GM21360 (cell line): ENCODE results near the gene POU5F1.

ENCODE experiments used
- ATAC-seq: cut with Tn5 transposase; IDR thresholded peaks from one replicate; pipeline ENCODE4 v1.9.1; 2021; ENCODE audit warnings: mild to moderate bottlenecking, moderate library complexity; ENCODE audit not compliant: unreplicated experiment

POU5F1 gene

DNA sequence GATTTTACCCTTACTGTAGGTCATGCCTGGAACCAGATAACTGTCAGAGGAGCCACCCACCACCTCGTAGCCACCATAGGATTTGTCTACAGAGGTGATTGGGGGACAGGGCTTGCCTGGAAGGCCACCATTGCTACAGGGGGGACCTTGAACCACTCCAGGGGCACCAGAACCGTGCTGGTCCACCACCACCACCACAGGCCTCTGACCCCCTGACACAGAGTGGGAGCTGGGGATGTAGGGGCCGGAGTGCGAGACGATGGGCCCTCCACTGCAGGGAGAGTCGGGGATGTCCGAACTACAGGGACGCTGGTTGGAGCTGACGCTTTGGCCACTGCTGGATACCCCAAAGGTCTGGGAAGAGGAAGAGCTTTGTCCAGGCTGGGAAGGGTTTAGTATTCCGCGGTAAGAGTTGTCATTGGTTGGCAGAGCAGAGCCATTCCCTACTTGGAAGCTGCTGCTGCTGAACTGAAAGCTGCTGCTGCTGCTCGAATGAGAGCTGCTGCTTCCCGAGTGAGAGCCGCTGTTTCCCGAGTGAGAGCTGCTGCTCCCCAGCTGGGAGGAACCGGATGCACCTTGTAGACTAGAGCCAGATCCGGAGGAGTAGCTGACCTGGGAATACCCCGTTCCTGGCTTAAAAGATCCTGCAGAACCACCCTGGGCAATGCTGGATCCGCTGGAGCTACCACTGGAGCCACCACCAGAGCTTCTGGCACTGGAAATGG is 53.7 kb downstream of the POU5F1 start:
- ATAC-seq, result no peak

DNA sequence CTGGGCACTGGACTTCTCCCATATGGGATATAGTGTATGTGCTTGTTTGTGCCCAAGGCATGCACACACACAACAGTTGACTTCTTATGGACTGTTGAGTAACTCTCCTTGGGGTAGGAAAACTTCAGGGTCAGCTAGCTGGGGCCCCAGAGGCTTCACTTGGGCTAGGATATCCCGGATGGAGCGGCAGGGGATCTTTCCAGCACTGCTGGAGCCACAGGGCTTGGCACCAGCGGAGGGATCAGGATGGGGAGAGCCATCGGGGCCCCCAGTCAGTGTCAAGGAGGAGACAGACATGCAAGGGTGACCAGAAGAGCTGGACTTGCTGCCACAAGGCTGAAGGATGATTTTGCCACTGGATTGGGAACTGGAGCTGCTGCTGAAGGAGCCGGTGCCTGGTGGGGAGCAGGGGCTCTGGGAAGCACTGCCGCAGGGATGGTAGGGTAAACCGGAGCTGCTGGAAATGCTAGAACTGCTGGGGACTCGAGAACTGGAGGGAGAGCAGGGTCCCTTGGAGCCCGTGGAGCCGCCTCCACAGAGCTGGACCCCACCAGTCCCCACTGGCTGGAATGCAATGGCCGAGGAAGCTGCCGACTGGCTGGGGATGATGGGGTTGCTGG is 54.4 kb downstream of the POU5F1 start:
- no peak for ATAC-seq

DNA sequence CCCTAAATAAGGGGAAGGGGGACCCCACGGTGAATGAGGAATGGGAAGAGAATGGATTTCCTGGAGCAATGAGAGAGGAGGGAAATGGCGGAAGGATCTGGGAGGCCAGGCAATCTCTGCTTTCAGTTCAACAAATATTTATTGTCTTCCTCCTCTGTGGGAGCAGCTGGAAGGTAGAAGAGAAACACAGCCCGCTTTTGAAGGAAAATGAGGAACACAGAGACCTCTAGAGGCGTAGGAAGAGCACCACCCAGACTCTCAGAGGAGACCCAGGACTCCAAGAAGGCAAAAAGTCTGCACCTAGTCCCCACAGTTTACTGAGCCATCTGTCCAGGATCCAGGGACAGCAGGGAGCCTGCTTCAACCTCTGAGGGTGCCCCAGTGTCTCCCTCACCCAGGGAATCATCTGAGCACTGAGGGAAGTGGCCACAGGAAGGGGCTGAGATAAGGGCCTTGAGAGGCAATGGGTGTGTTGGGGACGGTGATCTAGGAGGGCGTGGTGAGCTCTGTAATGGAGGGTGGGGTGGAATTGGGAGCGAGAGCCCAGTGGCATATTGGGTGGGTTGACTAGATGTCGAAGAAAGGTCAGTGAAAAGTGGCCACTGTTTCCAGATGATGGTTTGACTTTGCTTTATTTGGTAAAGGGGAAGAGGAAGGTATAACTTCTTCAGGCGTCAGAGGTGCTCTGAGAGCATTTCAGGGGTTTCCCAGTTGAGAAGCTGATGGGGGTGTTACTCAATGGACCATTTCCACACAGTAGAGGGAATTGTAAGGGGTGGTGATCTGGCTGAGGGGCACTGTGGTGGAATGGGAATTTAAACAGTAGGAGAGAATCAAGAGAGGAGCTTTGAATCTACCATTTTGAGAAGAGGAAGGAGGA is 55.3 kb downstream of the POU5F1 start:
- no peak for ATAC-seq

DNA sequence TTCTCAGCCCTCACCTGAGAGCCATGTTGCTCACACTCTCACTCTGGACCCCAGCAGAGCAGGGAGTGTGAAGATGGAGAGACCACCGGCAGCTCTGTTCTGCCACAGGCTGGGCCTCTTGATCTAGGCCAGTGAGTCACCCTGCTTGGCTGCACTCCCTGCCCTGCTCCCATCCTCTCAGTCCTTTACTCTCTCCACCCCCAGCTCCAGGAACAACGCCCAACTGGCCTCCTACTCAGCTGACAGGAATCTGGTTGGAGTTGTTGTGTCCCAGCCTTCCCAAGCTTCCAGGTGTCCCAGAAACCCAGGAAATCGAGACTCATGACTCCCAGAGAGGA is 56.0 kb downstream of the POU5F1 start, which contains the start of gene PSORS1C1:
TSS of gene PSORS1C1 (plus strand) at position 260 of the 338 bp plus-strand sequence. CDS start 14,833 bp downstream, outside the sequence.
- no peak for ATAC-seq
